ENCODE data around the gene BBS9.

- TF ChIP-seq EZH2 (IDR thresholded peaks at IDR 0.05; ENCODE audit: insufficient read depth, poor library complexity, severe bottlenecking) (no peak), EZH2phosphoT487 (IDR thresholded peaks at IDR 0.05; ENCODE audit: insufficient read depth, low read depth) (no peak)
These were observed 293.7 kb downstream of the BBS9 start for GRCh38 chr7:33422825-33423645.

Data from GM23248 (cell line).